DND-41 (cell line): ENCODE results near the gene SMARCAD1.
A peak's percentile ranks its signal among the peaks of the same experiment; 100 is the strongest.

Experiments
- ATAC-seq: fragments of 200-7000 bp; cut with Tn5 transposase; 3 replicates; pipeline ENCODE4 v1.9.1; 2021; ENCODE audit warnings: low read depth; ENCODE audit not compliant: insufficient read depth
- DNase-seq: peaks from one replicate; pipeline ENCODE4 v3.0.0-alpha.2; 2020
- H2AFZ ChIP-seq: 2 replicates; pipeline ENCODE4 v1.6.0; 2012; ENCODE audit warnings: low read depth, low read length
- H3K27ac ChIP-seq: 2 replicates; pipeline ENCODE4 v1.5.1; 2012; ENCODE audit warnings: low read length, inconsistent platforms
- H3K27me3 ChIP-seq: fragments of 200-600 bp; sonication (generic); 2 replicates; pipeline ENCODE4 v1.6.0; 2012; ENCODE audit warnings: low read length, mild to moderate bottlenecking, inconsistent platforms; ENCODE audit not compliant: insufficient read depth, poor library complexity
- H3K36me3 ChIP-seq: 2 replicates; pipeline ENCODE4 v1.5.1; 2012; ENCODE audit warnings: low read length, inconsistent platforms; ENCODE audit not compliant: insufficient read depth
- H3K4me1 ChIP-seq: 2 replicates; pipeline ENCODE4 v1.5.1; 2012; ENCODE audit warnings: mild to moderate bottlenecking, low read length; ENCODE audit not compliant: insufficient read depth
- H3K4me2 ChIP-seq: 2 replicates; pipeline ENCODE4 v1.6.0; 2012; ENCODE audit warnings: mild to moderate bottlenecking, moderate library complexity, low read length, inconsistent platforms; ENCODE audit not compliant: insufficient read depth
- H3K4me3 ChIP-seq, 2 experiments: fragments of 200-600 bp in 1 of 2; shearing (Covaris generic) in 1 of 2; 2 replicates each; pipeline ENCODE4 v1.5.1; 2012 to 2016; ENCODE audit warnings: inconsistent platforms in 2 of 2, low read length in 2 of 2, mild to moderate bottlenecking in 2 of 2, low read depth in 1 of 2, moderate library complexity in 1 of 2
- H3K79me2 ChIP-seq: 2 replicates; pipeline ENCODE4 v1.6.0; 2012; ENCODE audit warnings: low read length, inconsistent platforms; ENCODE audit not compliant: insufficient read depth
- H3K9ac ChIP-seq: 2 replicates; pipeline ENCODE4 v1.6.0; 2012; ENCODE audit warnings: low read depth, mild to moderate bottlenecking, inconsistent platforms, low read length, moderate library complexity
- H3K9me3 ChIP-seq: 2 replicates; pipeline ENCODE4 v1.5.1; 2012; ENCODE audit warnings: low read length, moderate library complexity, mild to moderate bottlenecking, inconsistent platforms; ENCODE audit not compliant: insufficient read depth, severe bottlenecking
- H4K20me1 ChIP-seq: 2 replicates; pipeline ENCODE4 v1.6.0; 2012; ENCODE audit warnings: low read length; ENCODE audit not compliant: insufficient read depth
- CTCF ChIP-seq: IDR thresholded peaks from 2 replicates; pipeline ENCODE4 v1.5.1; 2012; ENCODE audit warnings: borderline replicate concordance, low read length, moderate library complexity, mild to moderate bottlenecking; ENCODE audit not compliant: poor library complexity, severe bottlenecking; ENCODE audit errors: extremely low read depth
- EZH2 ChIP-seq: IDR thresholded peaks from 3 replicates; pipeline ENCODE4 v1.6.1; 2012; ENCODE audit warnings: borderline replicate concordance, low read depth, mild to moderate bottlenecking, moderate library complexity, low read length, inconsistent platforms; ENCODE audit not compliant: severe bottlenecking

Gene SMARCAD1

GRCh38 chr4:94298725-94299252 is 91.1 kb downstream of the SMARCAD1 start:
- H3K36me3 ChIP-seq, result no peaks in the 10 kb centered on the region
- no peak overlapping the region for H3K9ac ChIP-seq
- H3K27ac ChIP-seq, result no peak overlapping the region
- ATAC-seq (no peak), DNase-seq (no peak)
- H3K27me3 ChIP-seq, result no peaks in the 10 kb centered on the region
- no peak overlapping the region for H3K4me2 ChIP-seq
- H3K79me2 ChIP-seq, result no peaks in the 10 kb centered on the region
- H4K20me1 ChIP-seq, result no peaks in the 10 kb centered on the region
- no peaks in the 10 kb centered on the region for H3K4me1 ChIP-seq
- H3K9me3 ChIP-seq, result no peaks in the 10 kb centered on the region
- no peak overlapping the region for H3K4me3 ChIP-seq
- H2AFZ ChIP-seq, result no peak overlapping the region
- TF ChIP-seq CTCF (no peak), EZH2 (no peak)

- Histone ChIP-seq H3K4me1 (no peaks in the 10 kb centered on the region), H3K9me3 (no peaks in the 10 kb centered on the region), H3K9ac (no peak overlapping the region), H3K4me2 (no peak overlapping the region), H3K79me2 (no peaks in the 10 kb centered on the region), H3K27me3 (no peaks in the 10 kb centered on the region), H3K27ac (no peak overlapping the region), H2AFZ (no peak overlapping the region), H4K20me1 (no peaks in the 10 kb centered on the region), H3K4me3 (no peak overlapping the region), H3K36me3 (no peaks in the 10 kb centered on the region)
- no peak for DNase-seq
- TF ChIP-seq EZH2, result no peak
- no peak for TF ChIP-seq CTCF
- ATAC-seq, result no peak
These were observed 94.5 kb downstream of the SMARCAD1 start for GRCh38 chr4:94302191-94302590.

- Histone ChIP-seq H3K27ac (no peak overlapping the region), H3K79me2 (no peaks in the 10 kb centered on the region), H2AFZ (no peak overlapping the region), H3K27me3 (no peaks in the 10 kb centered on the region), H3K36me3 (no peaks in the 10 kb centered on the region), H3K4me3 (no peak overlapping the region), H3K9me3 (no peaks in the 10 kb centered on the region), H3K4me2 (no peak overlapping the region), H4K20me1 (no peaks in the 10 kb centered on the region), H3K9ac (no peak overlapping the region), H3K4me1 (no peaks in the 10 kb centered on the region)
- ATAC-seq (peak; percentile 82), DNase-seq (peak; percentile 35)
- TF ChIP-seq EZH2 (no peak), CTCF (peak; percentile 79)
These were observed 96.8 kb downstream of the SMARCAD1 start for GRCh38 chr4:94304365-94304971.
